SH-SY5Y (cell line): ENCODE data around the gene FOXP3.

Source experiments
- GATA2 ChIP-seq: IDR thresholded peaks from 2 replicates; pipeline ENCODE4 v1.6.1; 2011; ENCODE audit warnings: mild to moderate bottlenecking, low read depth, low read length
- GATA3 ChIP-seq: IDR thresholded peaks from 2 replicates; pipeline ENCODE4 v1.6.1; 2011; ENCODE audit warnings: low read depth, mild to moderate bottlenecking, low read length, moderate library complexity

Gene FOXP3

GRCh38 chrX:49203536-49203935 lies 61.0 kb downstream of the FOXP3 start:
- TF ChIP-seq GATA2 = no peak
- no peak for TF ChIP-seq GATA3

- no peak for TF ChIP-seq GATA3
- no peak for TF ChIP-seq GATA2
Observed at GRCh38 chrX:49202022-49202421, 62.5 kb downstream of the FOXP3 start.
